ENCODE results near the gene PFDN2.
"Not testable (repeated sequence)": the region's sequence is repeated elsewhere in the genome, so short reads cannot be mapped to it uniquely, and the experiment has no call there.

Gene PFDN2

DNA sequence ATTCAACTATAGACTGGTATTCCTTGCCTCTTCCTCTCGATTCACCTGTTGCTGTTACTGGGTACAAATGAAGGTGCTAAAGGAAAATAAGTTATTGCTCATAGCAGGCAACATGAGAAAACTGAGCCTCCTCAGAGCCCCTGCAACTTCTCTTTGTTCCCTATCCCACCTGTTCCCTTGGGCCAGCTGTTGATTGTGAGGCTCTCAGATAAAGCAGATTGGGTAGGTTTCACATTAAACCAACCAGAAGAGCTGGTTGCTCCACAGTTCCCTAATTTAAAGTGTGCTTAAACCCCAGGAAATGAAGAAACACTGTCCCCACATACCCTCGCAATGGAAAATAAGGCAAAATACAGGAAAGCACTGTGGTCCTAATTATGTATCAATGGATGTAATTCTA lies 9.8 kb upstream of the PFDN2 start:
- FAIRE-seq: no peak
- DNase-seq (ENCODE audit: insufficient read length, low spot score): no peak

DNA sequence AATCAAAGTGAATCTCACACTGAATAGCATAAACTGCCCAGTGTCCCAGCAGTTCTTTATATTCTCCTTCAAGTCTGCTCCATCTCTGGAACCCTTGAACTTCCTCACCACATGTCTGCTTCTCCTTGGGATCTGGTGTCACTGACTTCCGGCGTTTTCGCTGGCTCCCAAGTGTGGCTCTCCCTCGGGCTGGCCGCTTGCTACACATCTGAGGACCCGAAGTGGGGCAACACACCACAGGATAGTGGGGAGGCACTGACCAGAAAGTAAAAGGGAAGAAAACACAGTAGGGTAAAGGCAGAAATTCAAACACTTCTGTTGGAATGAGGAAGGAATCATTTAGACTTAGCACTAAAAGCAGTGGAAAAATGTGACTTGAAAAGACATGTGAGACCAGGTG lies 5.1 kb upstream of the PFDN2 start:
- TF ChIP-seq CTCF (IDR thresholded peaks at IDR 0.05; ENCODE audit: insufficient read depth, missing control alignments): no peak
- DNase-seq (ENCODE audit: insufficient read length, low spot score) (no peak), FAIRE-seq (no peak)

More for the DNA sequence above, 9.8 kb upstream of the PFDN2 start:
- TF ChIP-seq CTCF (IDR thresholded peaks at IDR 0.05; ENCODE audit: insufficient read depth, missing control alignments): no peak

DNA sequence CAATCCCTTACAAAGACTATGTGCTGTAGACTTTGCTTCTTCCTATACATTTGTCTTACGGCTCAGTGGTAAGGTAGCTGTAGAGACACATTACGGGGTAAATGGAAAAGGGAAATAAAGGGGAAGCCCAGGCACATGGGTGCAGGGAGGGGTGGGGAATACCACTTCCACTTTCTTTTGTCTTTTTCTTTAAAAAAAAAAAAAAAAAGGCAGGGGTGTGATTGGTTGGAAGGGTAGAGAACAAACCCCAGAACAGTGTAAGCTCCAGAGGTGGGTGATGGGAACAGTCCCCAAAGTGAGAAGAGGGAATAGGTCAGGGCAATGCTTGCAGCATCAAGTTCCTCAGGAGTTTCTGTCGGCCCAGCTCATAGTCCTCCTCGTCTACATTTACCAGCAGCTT lies 4.0 kb upstream of the PFDN2 start:
- no peak for DNase-seq (ENCODE audit: insufficient read length, low spot score)
- no peak for TF ChIP-seq CTCF (IDR thresholded peaks at IDR 0.05; ENCODE audit: insufficient read depth, missing control alignments)
- FAIRE-seq: no peak

DNA sequence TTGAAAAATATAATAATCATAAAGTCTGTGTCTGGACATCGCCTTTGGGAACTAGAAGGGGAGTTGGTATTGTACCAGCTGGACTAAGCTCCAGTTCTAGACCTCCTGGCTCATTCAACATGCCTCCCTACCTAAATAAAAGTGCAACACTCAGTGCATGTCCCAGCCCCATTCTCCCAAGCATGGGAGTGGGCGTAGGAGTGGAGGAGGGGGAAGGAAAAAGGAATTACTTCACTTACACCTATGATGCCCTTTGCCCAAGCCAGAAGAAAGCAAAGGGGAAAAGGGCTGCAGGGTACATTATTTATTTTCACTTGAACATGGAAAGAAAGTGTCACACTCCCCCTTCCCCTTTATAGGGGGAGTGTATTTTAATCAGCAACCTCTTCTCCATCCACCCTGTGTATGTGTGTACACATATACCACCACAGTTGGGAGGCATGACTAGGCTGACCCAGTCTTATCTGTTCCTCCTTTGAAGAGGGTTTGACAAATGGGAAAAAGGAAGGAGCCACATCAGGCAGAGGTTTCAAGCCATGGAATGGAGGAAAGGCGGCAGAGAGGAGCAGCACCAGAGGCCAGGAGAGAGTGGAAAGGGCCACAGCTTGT lies 3.3 kb upstream of the PFDN2 start:
- FAIRE-seq: no peak
- TF ChIP-seq CTCF (IDR thresholded peaks at IDR 0.05; ENCODE audit: insufficient read depth, missing control alignments): no peak
- DNase-seq (ENCODE audit: insufficient read length, low spot score): no peak

GRCh38 chr1:161119092-161119903 lies 1.5 kb upstream of the PFDN2 start:
- TF ChIP-seq CTCF (IDR thresholded peaks at IDR 0.05; ENCODE audit: insufficient read depth, missing control alignments): peak; percentile 21
- FAIRE-seq (no peak), DNase-seq (ENCODE audit: insufficient read length, low spot score) (no peak)

GRCh38 chr1:161115961-161116360 lies 1.9 kb downstream of the PFDN2 start:
- DNase-seq (ENCODE audit: insufficient read length, low spot score); FAIRE-seq: not testable (repeated sequence)

GRCh38 chr1:161115132-161115711 lies 2.6 kb downstream of the PFDN2 start:
- FAIRE-seq: no peak
- DNase-seq (ENCODE audit: insufficient read length, low spot score): no peak
- TF ChIP-seq CTCF (IDR thresholded peaks at IDR 0.05; ENCODE audit: insufficient read depth, missing control alignments): no peak
